HG03175 (cell line): ENCODE measurements around the gene ABHD3.
"Not testable (repeated sequence)": the region's sequence is repeated elsewhere in the genome, so short reads cannot be mapped to it uniquely, and the experiment has no call there.

ENCODE experiments used
- ATAC-seq: cut with Tn5 transposase; IDR thresholded peaks from one replicate; pipeline ENCODE4 v1.9.1; 2021; ENCODE audit warnings: mild to moderate bottlenecking, moderate library complexity; ENCODE audit not compliant: unreplicated experiment

The ABHD3 gene

DNA sequence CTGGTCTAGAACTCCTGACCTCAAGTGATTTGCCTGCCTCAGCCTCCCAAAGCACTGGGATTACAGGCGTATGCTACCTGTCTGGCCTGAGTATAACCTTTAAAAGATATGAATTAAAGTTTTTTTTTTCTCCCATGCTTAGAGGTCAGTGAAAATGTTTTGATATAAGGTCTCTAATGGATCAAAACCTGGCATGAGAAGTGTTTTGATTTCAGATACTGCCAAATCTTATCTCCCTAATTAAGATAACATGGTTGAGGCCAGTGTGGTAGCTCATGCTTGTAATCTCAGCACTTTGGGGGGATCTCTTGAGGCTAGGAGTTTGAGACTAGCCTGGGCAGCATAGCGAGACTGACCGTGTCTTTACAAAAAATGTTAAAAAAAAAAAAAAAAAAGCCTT lies 51.2 kb downstream of the ABHD3 start:
- no peak for ATAC-seq

GRCh38 chr18:21652073-21652472 lies 52.5 kb downstream of the ABHD3 start:
- ATAC-seq: no peak

GRCh38 chr18:21650311-21650710 lies 54.3 kb downstream of the ABHD3 start:
- no peak for ATAC-seq

- not testable (repeated sequence) for ATAC-seq
These were observed 64.2 kb downstream of the ABHD3 start for GRCh38 chr18:21640375-21640774.

DNA sequence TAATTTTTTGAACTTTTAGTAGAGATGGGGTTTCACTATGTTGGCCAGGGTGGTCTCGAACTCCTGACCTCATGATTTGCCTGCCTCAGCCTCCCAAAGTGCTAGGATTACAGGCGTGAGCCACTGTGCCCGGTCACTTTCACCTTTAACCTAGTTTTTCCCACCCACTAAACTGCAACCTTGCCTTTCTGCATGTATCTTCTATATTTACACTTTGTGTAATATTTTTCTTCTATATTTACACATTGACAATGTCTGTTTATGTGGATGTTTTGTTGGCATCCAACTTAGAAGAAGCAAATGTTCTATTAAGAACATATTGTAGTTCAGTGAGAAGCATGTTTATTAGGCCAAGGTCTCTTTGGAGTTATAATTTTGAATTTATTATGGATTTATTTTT lies 65.8 kb downstream of the ABHD3 start:
- ATAC-seq: no peak

GRCh38 chr18:21636769-21637168 lies 67.8 kb downstream of the ABHD3 start:
- ATAC-seq: no peak

DNA sequence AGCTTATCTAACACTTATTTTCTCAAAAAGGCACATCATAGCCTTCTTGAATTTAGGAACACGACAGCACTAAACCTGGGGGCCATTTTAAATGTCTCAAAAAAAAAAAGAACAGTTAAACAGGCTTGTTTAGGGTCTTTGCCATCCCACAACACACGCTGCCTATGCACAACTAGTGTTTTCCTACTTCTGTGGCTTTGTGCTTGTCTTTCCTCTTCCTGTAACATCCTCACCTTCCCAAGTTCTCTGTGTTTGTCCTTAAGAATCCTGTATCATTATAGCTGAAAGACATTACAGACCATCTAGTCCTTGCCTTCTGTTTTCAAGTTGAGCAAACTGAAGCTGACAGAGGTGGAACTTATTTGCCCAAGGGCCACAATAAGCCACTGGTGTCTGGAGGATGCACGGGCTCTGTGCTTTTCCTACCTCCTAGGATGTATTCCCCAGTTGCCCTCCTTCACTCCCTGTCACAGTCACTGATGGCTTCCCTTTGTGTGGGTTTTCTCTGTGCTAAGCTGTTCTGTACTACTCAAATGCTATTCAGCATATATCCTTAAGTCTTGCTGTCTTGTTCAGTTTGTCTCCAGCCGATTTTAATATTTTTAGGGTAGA lies 69.9 kb downstream of the ABHD3 start:
- ATAC-seq: no peak

- no peak for ATAC-seq
These were observed 72.2 kb downstream of the ABHD3 start for GRCh38 chr18:21632393-21632792.

DNA sequence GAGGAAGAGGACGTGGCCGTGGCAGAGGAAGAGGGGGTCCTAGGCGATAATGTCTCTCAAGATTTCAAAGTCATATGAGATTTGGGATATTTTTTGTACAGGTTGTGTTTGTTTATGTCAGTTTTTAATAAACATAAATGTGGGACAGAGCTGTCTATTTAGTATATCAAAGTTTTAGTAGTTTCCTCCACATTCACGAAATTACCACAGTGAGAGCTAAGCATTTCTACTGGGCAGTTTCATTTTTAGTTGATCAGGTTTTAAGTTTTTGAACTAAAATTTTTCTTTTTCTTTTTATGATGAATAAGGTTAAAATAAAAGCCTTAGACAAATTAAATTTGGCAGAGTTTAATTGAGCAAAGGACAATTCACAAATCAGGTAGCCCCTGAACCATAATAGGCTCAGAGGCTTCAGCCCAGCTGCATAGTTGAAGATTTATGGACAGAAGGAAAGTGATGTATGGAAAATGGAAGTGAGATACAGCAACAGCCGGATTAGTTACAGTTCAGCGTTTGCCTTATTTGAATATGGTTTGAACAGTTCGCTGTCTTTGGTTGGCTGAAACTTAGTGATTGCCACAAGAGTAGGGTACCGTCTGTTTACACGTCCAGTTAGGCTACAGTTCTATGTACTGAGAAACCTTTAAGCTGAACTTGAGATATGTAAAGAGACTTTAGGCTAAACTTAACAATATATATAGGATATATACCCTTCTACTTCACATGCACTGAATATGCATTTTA lies 75.3 kb downstream of the ABHD3 start:
- peak; percentile 94 for ATAC-seq

DNA sequence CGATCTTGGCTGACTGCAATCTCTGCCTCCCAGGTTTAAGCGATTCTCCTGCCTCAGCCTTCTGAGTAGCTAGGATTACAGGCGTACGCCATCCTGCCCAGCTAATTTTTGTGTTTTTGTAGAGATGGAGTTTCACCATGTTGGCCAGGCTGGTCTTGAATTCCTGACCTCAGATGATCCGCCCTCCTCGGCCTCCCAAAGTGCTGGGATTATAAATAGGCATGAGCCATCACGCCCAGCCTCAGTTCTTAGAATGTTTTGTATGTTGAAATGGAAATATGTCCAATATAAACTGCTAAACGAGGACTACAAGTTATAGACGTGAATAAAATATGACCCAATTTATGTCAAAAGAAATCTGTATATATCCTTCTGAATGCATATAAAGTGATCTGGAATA lies 82.9 kb downstream of the ABHD3 start:
- ATAC-seq: not testable (repeated sequence)

GRCh38 chr18:21612125-21613039 lies 92.2 kb downstream of the ABHD3 start, which contains the start of gene SNRPD1:
Gene SNRPD1, plus strand, starts transcription at chr18:21612314. Its CDS starts 116 bp downstream, at chr18:21612430.
- peak; percentile 98 for ATAC-seq

DNA sequence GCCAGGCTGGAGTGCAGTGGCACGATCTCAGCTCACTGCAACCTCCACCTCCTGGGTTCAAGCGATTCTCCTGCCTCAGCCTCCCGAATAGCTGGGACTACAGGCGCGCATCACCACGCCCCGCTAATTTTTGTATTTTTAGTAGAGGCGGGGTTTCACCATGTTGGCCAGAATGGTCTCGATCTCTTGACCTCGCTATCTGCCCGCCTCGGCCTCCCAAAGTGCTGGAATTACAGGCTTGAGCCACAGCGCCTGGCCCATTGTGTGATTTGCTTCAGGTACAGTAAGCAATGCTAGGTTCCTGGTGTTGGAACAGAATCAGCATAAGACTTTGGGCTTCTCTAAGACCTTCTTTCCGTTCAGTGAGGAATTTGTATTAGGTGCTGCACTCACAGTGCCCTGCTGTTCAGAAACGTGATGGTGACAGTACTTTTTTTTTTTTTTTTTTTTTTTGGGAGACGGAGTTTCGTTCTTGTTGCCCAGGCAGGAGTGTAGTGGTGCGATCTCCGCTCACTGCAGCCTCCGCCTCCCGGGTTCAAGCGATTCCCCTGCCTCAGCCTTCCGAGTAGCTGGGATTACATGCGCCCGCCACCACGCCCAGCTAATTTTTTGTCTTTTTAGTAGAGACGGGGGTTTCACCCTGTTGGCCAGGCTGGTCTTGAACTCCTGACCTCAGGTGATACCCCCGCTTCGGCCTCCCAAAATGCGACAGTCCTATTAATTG lies 93.0 kb downstream of the ABHD3 start:
- ATAC-seq: not testable (repeated sequence)

DNA sequence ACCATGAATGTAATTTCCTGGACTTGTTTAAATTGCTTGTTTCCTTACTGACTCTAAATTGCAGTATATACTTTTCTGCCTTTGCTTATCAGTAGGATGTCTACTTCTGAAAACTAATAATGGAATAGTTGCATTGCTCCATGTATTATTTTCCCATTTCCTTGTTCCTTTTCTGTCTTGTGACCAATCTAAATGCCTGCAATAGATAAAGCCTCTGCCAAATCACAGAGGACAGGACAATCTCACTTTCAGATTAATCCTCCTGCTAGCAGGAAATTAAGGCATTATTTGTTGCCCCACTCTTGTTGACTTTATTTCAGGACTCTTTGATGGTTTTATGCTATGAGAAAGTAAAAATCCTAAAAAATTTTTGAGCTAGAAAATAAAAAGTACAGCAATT lies 99.4 kb downstream of the ABHD3 start:
- ATAC-seq: no peak

DNA sequence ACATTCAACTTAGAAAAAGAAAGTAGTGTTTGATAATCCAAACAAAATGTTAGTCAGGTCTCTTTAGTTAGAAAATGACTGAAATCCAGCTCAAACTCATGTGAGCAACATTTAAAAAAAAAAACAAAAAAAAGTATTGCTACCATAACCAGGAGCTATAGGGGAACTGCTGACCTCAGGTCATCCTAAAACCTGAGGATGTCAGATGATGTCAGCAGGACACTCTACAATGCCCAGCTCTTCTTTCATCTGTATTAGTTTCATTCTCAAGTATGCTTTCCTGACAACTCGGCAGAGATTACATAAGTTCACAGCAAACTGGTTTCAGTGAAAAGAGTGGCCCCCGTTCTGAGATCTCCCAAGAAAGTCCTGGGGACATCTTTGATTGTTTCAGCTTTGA lies 99.9 kb downstream of the ABHD3 start:
- ATAC-seq: no peak

GRCh38 chr18:21602299-21602587 lies 102.3 kb downstream of the ABHD3 start:
- ATAC-seq: no peak
